Heart right ventricle (tissue), 16 donors: Measurements from ENCODE around the gene BCOR. TPM values are rescaled to one million over a fixed set of nuclear protein-coding genes. Genes with fewer than 3 reads are reported as not detected.

ENCODE experiments used
- ATAC-seq, 8 donors: fragments of 200-7000 bp; cut with Tn5 transposase; one replicate each; pipeline ENCODE4 v1.9.1; 2020; ENCODE audit warnings: mild to moderate bottlenecking in 8 of 8, moderate library complexity in 8 of 8, moderate number of reproducible peaks in 1 of 8
- DNase-seq, 2 donors: peaks; one replicate each; pipeline ENCODE4 v3.0.0-alpha.2; 2020
- H3K27ac ChIP-seq, 10 donors: fragments of 200-600 bp; sonication (generic) in 2 of 10; one replicate each; pipeline versions ENCODE4 v1.5.0 to v1.8.0; 2020 to 2022; ENCODE audit warnings: mild to moderate bottlenecking in 3 of 10
- H3K27me3 ChIP-seq, 7 donors: fragments of 200-600 bp; one replicate each; pipeline ENCODE4 v1.8.0; 2021 to 2022; ENCODE audit warnings: mild to moderate bottlenecking in 2 of 7
- H3K36me3 ChIP-seq, 9 donors: fragments of 200-600 bp; sonication (generic) in 1 of 9; one replicate each; pipeline versions ENCODE4 v1.5.0 to v1.8.0; 2020 to 2022; ENCODE audit warnings: mild to moderate bottlenecking in 2 of 9
- H3K4me1 ChIP-seq, 9 donors: fragments of 200-600 bp; sonication (generic) in 1 of 9; one replicate each; pipeline versions ENCODE4 v1.5.0 to v1.8.0; 2020 to 2022; ENCODE audit warnings: mild to moderate bottlenecking in 4 of 9
- H3K4me3 ChIP-seq, 10 donors: fragments of 200-600 bp; sonication (generic) in 2 of 10; one replicate each; pipeline versions ENCODE4 v1.5.0 to v1.8.0; 2020 to 2022; ENCODE audit warnings: mild to moderate bottlenecking in 7 of 10, moderate library complexity in 2 of 10
- H3K9me3 ChIP-seq, 11 donors: fragments of 200-600 bp in 10 of 11; sonication (generic) in 2 of 11; one replicate each; pipeline versions ENCODE4 v1.5.0 to v1.8.0; 2013 to 2022; ENCODE audit warnings: mild to moderate bottlenecking in 2 of 11, control low read depth in 1 of 11, moderate library complexity in 1 of 11
- WGBS, 2 donors: extraction: QIAGEN DNeasy Blood & Tissue Kit; methylation state at CpG; one replicate each; pipeline ENCODE4 v1.1.7; 2013; ENCODE audit warnings: inconsistent platforms in 1 of 2; 5-methylcytosine and 5-hydroxymethylcytosine counted together
- intact Hi-C, 10 donors: fragments of 100-400 bp; cut with DNase I; formaldehyde crosslinking; loops; one replicate each; pipeline versions ENCODE4 v1.11.1 to v1.14.2; 2022
- polyA plus RNA-seq, 2 donors: library from polyadenylated mRNA; stranded (reverse); fragments of 200-250 nt; gene quantifications; one replicate each; pipeline ENCODE4 v1.2.3, GENCODE V29; 2013
- total RNA-seq, 10 donors: library from RNA; stranded (reverse); fragmentation: NEBNext Ultra II Directional in 3 of 10; extraction: Animal tissue kit (Norgen Biotek cat#: 25700) in 3 of 10; gene quantifications; one replicate each; pipeline versions ENCODE4 v1.2.1 to v1.2.4, GENCODE V29; 2021 to 2023
- TF ChIP-seq, protein P1 (sequence below), 9 donors: fragments of 200-600 bp; sonication (generic) in 2 of 9; IDR thresholded peaks; one replicate each; pipeline versions ENCODE4 v1.5.0 to v1.8.0; 2021 to 2022; ENCODE audit warnings: antibody characterized with exemption in 9 of 9, mild to moderate bottlenecking in 5 of 9, moderate library complexity in 1 of 9
- donor health status: Arrhythmogenic right ventricular cardiomyopathy.
- donor health status: ischemic (EF 13 %, LVEDD 7.1; RV severe dilation, severe dysfunction).
- donor health status: healthy with polysubstance abuse.
- donor health status: DM: no; HTN: yes; CAD: no.
- donor health status: DM: no; HTN: no; CAD: no.
- donor health status: ischemic (EF 25% LVEDD 6.9; RV normal size, moderate dysfunction).
- donor health status: ischemic (EF 25% LVEDD 5.7; RV mildly dilated, moderate dysfunction).
- donor health status: healthy.
- donor health status: DM: yes; HTN: yes; CAD: no.
- donor health status: Ischemic cardiomyopathy.
- donor health status: ischemic (EF 35%, LVEDD 5.7; RV mildly dilated, moderate dysfunction).
- donor health status: nonischemic (EF 11% LVEDD 7.7; RV severe dilation, severe dysfunction).
- donor health status: DM: yes; HTN: yes; CAD: no.
- donor health status: PGD.
- donor health status: ischemic (EF 29% LVEDD 5.4; RV normal size, mild dysfunction).
- donor health status: nonischemic (EF 23%, LVEDD 6.1; RV moderate dilation, normal function).

BCOR gene
- total and polyA plus RNA-seq, 12 donors, result 9.1 to 27.2 (median 19.2) TPM

DNA sequence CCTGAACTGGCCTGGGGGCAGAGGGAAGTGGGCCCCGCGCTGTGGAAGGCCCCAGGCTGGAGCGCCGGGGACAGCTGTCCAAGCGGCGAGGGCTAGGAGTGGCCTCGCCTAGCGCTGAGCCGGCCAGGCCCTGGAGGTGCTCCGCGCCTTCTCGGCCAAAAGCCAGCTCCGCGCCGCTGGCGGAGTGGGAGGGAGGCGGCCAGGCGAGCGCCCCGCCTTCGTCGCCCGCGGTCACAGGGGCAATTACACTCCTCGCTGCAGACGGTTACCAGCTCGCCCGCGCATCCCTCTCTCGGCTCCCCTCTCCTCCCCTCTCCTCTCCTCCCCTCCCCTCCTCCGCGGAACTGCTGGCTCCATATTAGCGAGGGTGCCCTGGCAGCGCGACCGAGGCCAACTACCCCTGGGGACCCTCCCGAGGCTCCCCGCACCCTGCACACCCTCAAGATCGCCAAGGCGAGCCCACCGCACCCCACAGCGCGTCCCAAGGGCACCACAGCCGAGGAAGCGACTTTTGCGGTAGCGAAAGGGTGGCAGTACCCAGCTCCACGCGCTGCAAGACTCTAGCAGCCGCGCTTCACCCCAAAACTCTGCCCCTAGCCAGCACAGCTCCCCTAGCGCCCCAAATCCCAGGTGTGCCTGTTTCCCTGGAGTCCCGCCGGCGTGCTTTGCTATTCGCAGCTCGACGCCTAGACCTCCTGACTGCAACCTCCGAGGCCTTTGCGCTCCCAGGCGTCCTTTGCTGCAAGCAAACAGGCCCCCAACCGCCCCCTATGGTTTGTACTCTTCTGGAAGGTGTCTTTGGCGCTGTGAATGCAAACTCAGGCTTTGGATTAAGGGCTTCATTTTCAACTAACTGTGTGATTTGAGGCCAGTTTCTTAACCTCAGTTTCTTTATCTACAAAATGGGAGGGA lies 91.4 kb downstream of the BCOR start:
- Histone ChIP-seq H3K36me3 (no peaks in the 10 kb centered on the region), H3K9me3 (no peaks in the 10 kb centered on the region), H3K4me3 (peak overlapping the region in 8 of 10 donors; percentile 0 to 39 (median 27)), H3K27me3 (peaks cover 0 to 87% (median 0%) of the 10 kb centered on the region in 7 donors), H3K27ac (peak overlapping the region in 4 of 10 donors; percentile 48 to 64 (median 52)), H3K4me1 (peaks cover 0 to 44% (median 19%) of the 10 kb centered on the region in 9 donors)
- peak; percentile 29 to 74 for DNase-seq
- whole genome bisulfite sequencing, 2 donors, result 27 to 37% methylated on average over 40 to 62 of the region's 63 CpGs
- intact Hi-C loops, result loop anchor here in 4 of 10 donors (10.0 kb wide), 3 partner anchors 82 to 192 kb away; no protein-coding TSS in a partner anchor
- peak; percentile 50 to 81 (median 74) for ATAC-seq
- TF ChIP-seq, protein P1, sequence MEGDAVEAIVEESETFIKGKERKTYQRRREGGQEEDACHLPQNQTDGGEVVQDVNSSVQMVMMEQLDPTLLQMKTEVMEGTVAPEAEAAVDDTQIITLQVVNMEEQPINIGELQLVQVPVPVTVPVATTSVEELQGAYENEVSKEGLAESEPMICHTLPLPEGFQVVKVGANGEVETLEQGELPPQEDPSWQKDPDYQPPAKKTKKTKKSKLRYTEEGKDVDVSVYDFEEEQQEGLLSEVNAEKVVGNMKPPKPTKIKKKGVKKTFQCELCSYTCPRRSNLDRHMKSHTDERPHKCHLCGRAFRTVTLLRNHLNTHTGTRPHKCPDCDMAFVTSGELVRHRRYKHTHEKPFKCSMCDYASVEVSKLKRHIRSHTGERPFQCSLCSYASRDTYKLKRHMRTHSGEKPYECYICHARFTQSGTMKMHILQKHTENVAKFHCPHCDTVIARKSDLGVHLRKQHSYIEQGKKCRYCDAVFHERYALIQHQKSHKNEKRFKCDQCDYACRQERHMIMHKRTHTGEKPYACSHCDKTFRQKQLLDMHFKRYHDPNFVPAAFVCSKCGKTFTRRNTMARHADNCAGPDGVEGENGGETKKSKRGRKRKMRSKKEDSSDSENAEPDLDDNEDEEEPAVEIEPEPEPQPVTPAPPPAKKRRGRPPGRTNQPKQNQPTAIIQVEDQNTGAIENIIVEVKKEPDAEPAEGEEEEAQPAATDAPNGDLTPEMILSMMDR (IDR thresholded peaks at IDR 0.05), result no peak

DNA sequence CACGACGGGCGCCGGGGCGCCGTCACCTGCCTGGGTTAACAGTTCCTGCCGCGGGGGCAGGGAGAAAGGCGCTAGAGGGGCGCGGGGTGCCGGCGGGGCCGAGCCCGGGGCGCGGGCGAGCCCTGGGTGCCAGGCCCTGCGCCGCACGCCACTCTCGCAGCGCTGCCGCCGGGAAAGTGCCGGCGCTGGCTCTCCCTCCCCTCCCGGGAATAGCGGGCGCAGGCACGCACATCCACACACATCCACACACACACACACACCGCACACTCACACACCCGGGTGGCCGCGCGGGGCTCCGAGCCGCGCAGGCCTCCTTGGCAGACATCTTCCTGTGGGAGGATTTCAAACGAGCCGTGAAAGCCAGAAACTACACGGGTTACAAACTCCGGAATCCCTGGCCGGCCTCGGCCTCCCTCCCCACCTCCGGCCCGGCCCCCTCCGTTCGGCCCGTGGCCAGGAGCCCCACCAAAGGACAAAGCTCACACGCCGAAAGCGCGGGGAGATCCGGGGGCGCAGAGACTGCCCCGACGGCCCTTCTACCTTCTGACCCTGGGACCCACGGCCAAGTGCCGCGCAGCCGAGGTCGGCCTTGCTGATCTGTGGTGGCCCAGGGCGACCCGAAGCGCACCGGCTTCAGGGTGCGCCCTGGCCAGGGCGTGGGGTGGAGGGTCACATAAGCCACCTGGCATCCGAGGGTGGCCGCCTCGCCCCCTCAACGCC lies 92.3 kb downstream of the BCOR start:
- peaks cover 0 to 78% (median 0%) of the 10 kb centered on the region in 7 donors for H3K27me3 ChIP-seq
- peaks cover 0 to 36% (median 18%) of the 10 kb centered on the region in 9 donors for H3K4me1 ChIP-seq
- 31 to 45% methylated on average over 37 to 66 of the region's 73 CpGs for WGBS, 2 donors
- intact Hi-C loops, result loop anchor here in 4 of 10 donors (10.0 kb wide), 3 partner anchors 81 to 191 kb away; no protein-coding TSS in a partner anchor
- ATAC-seq (peak in 5 of 8 donors; percentile 5 to 30 (median 15)), DNase-seq (peak; percentile 8 to 21)
- H3K4me3 ChIP-seq, result peak overlapping the region in 8 of 10 donors; percentile 0 to 39 (median 27)
- no peaks in the 10 kb centered on the region for H3K9me3 ChIP-seq
- no peaks in the 10 kb centered on the region for H3K36me3 ChIP-seq
- peak overlapping the region in 4 of 10 donors; percentile 48 to 64 (median 52) for H3K27ac ChIP-seq
- TF ChIP-seq, protein P1 (IDR thresholded peaks at IDR 0.05), result no peak

DNA sequence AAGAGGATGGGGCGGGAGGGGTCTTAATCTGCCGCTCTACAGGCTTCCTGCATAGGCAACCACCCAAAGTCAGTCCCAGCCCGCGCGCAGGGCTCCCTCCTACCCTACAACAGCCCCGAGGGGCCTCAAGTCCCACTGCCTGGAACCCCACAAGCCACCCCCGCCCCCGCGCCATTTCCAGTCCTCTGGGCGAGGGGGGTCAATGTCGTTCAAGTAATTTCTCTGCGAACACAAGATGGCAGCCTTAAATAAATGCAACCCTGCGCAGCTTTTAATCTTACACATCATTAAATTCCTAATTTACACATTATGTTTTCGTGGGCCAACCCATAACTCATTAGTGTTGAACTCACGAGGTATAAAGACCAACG lies 92.9 kb downstream of the BCOR start:
- H3K4me3 ChIP-seq, result peak overlapping the region in 1 of 10 donors; percentile 37
- 85 to 87% methylated on average over 16 of the region's 16 CpGs for WGBS, 2 donors
- intact Hi-C loops, result loop anchor here in 4 of 10 donors (5.0 to 10.0 kb wide), 4 partner anchors 80 to 190 kb away; no protein-coding TSS in a partner anchor
- DNase-seq (no peak), ATAC-seq (no peak)
- H3K9me3 ChIP-seq, result no peaks in the 10 kb centered on the region
- H3K27ac ChIP-seq, result no peak overlapping the region
- H3K36me3 ChIP-seq, result no peaks in the 10 kb centered on the region
- H3K27me3 ChIP-seq, result peaks cover 0 to 73% (median 0%) of the 10 kb centered on the region in 7 donors
- TF ChIP-seq, protein P1 (IDR thresholded peaks at IDR 0.05), result no peak
- H3K4me1 ChIP-seq, result peaks cover 0 to 31% (median 18%) of the 10 kb centered on the region in 9 donors

DNA sequence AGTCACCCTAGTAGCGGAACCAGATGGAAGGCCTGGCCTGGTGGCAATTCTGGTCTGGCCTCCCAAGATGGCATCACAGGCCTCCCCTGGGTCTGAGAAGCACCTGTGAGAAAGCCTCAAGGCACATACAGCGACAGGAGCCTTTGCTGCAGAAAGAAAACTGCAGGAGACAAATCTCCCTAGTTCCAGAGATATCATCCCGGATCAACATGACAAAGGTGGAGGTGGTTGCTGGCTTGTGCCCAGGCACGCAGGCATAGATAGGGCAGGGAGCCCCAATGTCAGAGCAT lies 93.6 kb downstream of the BCOR start:
- no peak overlapping the region for H3K27ac ChIP-seq
- intact Hi-C loops, result loop anchor here in 4 of 10 donors (5.0 to 10.0 kb wide), 4 partner anchors 79 to 189 kb away; no protein-coding TSS in a partner anchor
- H3K9me3 ChIP-seq, result no peaks in the 10 kb centered on the region
- H3K4me3 ChIP-seq, result no peak overlapping the region
- TF ChIP-seq, protein P1 (IDR thresholded peaks at IDR 0.05), result no peak
- peaks cover 0 to 68% (median 0%) of the 10 kb centered on the region in 7 donors for H3K27me3 ChIP-seq
- no peaks in the 10 kb centered on the region for H3K36me3 ChIP-seq
- no peak for ATAC-seq
- 83 to 89% methylated on average over 4 of the region's 4 CpGs for WGBS, 2 donors
- H3K4me1 ChIP-seq, result peaks cover 0 to 26% (median 15%) of the 10 kb centered on the region in 9 donors
- DNase-seq, result no peak
